ENCODE data around the gene MRPL55. TPM values are rescaled to one million over a fixed set of nuclear protein-coding genes. Genes with fewer than 3 reads are reported as not detected.
A peak's percentile ranks its signal among the peaks of the same experiment; 100 is the strongest.

Gene MRPL55
- polyA plus RNA-seq, 3 donors = 99.8 to 277 (median 104) TPM

DNA sequence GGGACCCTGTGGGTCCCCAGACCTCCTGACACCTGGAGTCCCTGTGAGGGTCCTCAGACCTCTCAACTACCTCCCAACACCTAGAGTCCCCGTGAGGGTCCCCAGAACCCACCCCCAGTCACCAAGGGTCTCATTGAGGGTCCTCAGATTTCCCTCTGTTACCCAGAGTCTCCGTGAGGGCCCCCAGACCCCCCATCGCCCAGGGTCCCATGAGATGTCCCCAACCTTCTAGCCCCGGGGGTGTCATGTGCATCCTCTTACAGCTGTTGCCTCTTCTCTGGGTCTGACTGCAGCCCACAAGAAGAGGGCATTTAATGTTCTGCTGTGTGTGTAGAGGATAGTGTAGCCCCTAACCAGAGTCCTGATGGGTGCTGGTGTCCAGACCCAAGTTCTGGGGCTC, 38.7 kb upstream of the MRPL55 start:
- H4K20me1 ChIP-seq (ENCODE audit: insufficient read depth, low read length) = peaks cover 84% of the 10 kb centered on the region
- no peak overlapping the region for H3K27ac ChIP-seq (ENCODE audit: low read depth in 1 of 2, low read length in 2 of 2)
- Mint-ChIP-seq H3K4me1 (peaks cover 11% of the 10 kb centered on the region), H3K36me3 (peaks cover 15 to 45% of the 10 kb centered on the region in 2 donors), H3K4me3 (no peak overlapping the region), H3K9me3 (no peaks in the 10 kb centered on the region), H3K27me3 (ENCODE audit: low read depth in 3 of 3) (peaks cover 0 to 4% (median 0%) of the 10 kb centered on the region in 3 donors), H3K27ac (peak overlapping the region in 1 of 7 donors; percentile 37)
- intact Hi-C loops (cut with micrococcal nuclease) = no loop called here
- no peaks in the 10 kb centered on the region for H3K27me3 ChIP-seq (ENCODE audit: control insufficient read depth in 2 of 2, insufficient read depth in 2 of 2, low read length in 2 of 2)
- H3K9me3 ChIP-seq (replicated peaks in 1 of 2; ENCODE audit: control insufficient read depth in 1 of 2, insufficient read depth in 1 of 2, low read length in 2 of 2) = no peaks in the 10 kb centered on the region
- no peak for DNase-seq
- no peak overlapping the region for H3K9ac ChIP-seq (ENCODE audit: insufficient read depth, low read length, poor library complexity, severe bottlenecking)
- H3K4me3 ChIP-seq (replicated peaks in 1 of 3; ENCODE audit: low read depth in 2 of 3, low read length in 3 of 3) = no peak overlapping the region
- no peak overlapping the region for H2AFZ ChIP-seq (ENCODE audit: insufficient read depth, low read depth, low read length, poor library complexity, severe bottlenecking)
- peaks cover 38% of the 10 kb centered on the region for H3K79me2 ChIP-seq (ENCODE audit: insufficient read depth, low read length)
- no peak overlapping the region for H3K4me2 ChIP-seq (replicated peaks; ENCODE audit: extremely low read depth, low read length, poor library complexity, severe bottlenecking)
- H3K4me1 ChIP-seq (ENCODE audit: control insufficient read depth in 1 of 2, insufficient read depth in 2 of 2, low read length in 2 of 2) = no peaks in the 10 kb centered on the region
- TF ChIP-seq, protein P1, sequence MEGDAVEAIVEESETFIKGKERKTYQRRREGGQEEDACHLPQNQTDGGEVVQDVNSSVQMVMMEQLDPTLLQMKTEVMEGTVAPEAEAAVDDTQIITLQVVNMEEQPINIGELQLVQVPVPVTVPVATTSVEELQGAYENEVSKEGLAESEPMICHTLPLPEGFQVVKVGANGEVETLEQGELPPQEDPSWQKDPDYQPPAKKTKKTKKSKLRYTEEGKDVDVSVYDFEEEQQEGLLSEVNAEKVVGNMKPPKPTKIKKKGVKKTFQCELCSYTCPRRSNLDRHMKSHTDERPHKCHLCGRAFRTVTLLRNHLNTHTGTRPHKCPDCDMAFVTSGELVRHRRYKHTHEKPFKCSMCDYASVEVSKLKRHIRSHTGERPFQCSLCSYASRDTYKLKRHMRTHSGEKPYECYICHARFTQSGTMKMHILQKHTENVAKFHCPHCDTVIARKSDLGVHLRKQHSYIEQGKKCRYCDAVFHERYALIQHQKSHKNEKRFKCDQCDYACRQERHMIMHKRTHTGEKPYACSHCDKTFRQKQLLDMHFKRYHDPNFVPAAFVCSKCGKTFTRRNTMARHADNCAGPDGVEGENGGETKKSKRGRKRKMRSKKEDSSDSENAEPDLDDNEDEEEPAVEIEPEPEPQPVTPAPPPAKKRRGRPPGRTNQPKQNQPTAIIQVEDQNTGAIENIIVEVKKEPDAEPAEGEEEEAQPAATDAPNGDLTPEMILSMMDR (IDR thresholded peaks at IDR 0.05) = no peak
- peaks cover 32 to 40% of the 10 kb centered on the region in 2 donors for H3K36me3 ChIP-seq (replicated peaks in 1 of 2; ENCODE audit: control insufficient read depth in 1 of 2, insufficient read depth in 2 of 2, low read length in 2 of 2)
- WGBS (ENCODE audit: insufficient coverage) = 96% methylated on average over 4 of the region's 4 CpGs

DNA sequence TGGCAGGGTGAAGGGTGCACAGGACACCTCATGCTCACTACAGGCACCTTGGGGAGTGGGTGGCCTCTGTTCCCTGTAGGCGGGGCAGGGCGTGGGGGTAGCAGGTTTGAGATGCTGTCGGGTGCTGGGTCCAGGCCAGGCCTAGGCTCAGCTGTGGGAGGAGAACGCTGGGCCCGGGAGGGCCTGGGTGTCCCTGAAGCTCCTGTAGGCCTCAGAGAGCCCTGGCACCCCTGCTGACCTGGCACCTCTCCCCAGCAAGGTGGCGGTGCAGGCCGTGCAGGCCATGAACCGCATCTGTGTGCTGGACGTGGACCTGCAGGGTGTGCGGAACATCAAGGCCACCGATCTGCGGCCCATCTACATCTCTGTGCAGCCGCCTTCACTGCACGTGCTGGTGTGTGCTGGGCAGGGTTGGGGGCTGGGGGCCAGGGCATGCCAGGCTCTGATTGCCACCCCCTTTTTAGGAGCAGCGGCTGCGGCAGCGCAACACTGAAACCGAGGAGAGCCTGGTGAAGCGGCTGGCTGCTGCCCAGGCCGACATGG, 38.1 kb upstream of the MRPL55 start:
- no peaks in the 10 kb centered on the region for H3K9me3 ChIP-seq (replicated peaks in 1 of 2; ENCODE audit: control insufficient read depth in 1 of 2, insufficient read depth in 1 of 2, low read length in 2 of 2)
- H3K4me3 Mint-ChIP-seq = no peak overlapping the region
- H4K20me1 ChIP-seq (ENCODE audit: insufficient read depth, low read length) = peaks cover 90% of the 10 kb centered on the region
- no peaks in the 10 kb centered on the region for H3K9me3 Mint-ChIP-seq
- peaks cover 1 to 4% of the 10 kb centered on the region in 2 donors for H3K4me1 ChIP-seq (ENCODE audit: control insufficient read depth in 1 of 2, insufficient read depth in 2 of 2, low read length in 2 of 2)
- H3K4me1 Mint-ChIP-seq = peaks cover 17% of the 10 kb centered on the region
- no peak overlapping the region for H3K9ac ChIP-seq (ENCODE audit: insufficient read depth, low read length, poor library complexity, severe bottlenecking)
- peaks cover 17 to 50% of the 10 kb centered on the region in 2 donors for H3K36me3 Mint-ChIP-seq
- H3K4me3 ChIP-seq (replicated peaks in 1 of 3; ENCODE audit: low read depth in 2 of 3, low read length in 3 of 3) = no peak overlapping the region
- H3K36me3 ChIP-seq (replicated peaks in 1 of 2; ENCODE audit: control insufficient read depth in 1 of 2, insufficient read depth in 2 of 2, low read length in 2 of 2) = peaks cover 33 to 40% of the 10 kb centered on the region in 2 donors
- H3K79me2 ChIP-seq (ENCODE audit: insufficient read depth, low read length) = peaks cover 43% of the 10 kb centered on the region
- TF ChIP-seq, protein P1 (IDR thresholded peaks at IDR 0.05) = no peak
- no peaks in the 10 kb centered on the region for H3K27me3 ChIP-seq (ENCODE audit: control insufficient read depth in 2 of 2, insufficient read depth in 2 of 2, low read length in 2 of 2)
- no peak overlapping the region for H3K27ac ChIP-seq (ENCODE audit: low read depth in 1 of 2, low read length in 2 of 2)
- no peak overlapping the region for H3K4me2 ChIP-seq (replicated peaks; ENCODE audit: extremely low read depth, low read length, poor library complexity, severe bottlenecking)
- DNase-seq = no peak
- no peak overlapping the region for H2AFZ ChIP-seq (ENCODE audit: insufficient read depth, low read depth, low read length, poor library complexity, severe bottlenecking)
- intact Hi-C loops (cut with micrococcal nuclease) = no loop called here
- WGBS (ENCODE audit: insufficient coverage) = 98% methylated on average over 20 of the region's 20 CpGs
- peak overlapping the region in 1 of 7 donors; percentile 30 for H3K27ac Mint-ChIP-seq
- H3K27me3 Mint-ChIP-seq (ENCODE audit: low read depth in 3 of 3) = peaks cover 0 to 4% (median 0%) of the 10 kb centered on the region in 3 donors

Measured in CD14-positive monocyte (primary cell).